OCI-M2 (cell line): ENCODE data around the gene DDX43.
"Not testable (repeated sequence)": the region's sequence is repeated elsewhere in the genome, so short reads cannot be mapped to it uniquely, and the experiment has no call there.

Experiments
- DNase-seq: peaks from one replicate; lab custom pipeline; 2025; ENCODE audit not compliant: unreplicated experiment; lab: John Stamatoyannopoulos, UW

DDX43 gene

DNA sequence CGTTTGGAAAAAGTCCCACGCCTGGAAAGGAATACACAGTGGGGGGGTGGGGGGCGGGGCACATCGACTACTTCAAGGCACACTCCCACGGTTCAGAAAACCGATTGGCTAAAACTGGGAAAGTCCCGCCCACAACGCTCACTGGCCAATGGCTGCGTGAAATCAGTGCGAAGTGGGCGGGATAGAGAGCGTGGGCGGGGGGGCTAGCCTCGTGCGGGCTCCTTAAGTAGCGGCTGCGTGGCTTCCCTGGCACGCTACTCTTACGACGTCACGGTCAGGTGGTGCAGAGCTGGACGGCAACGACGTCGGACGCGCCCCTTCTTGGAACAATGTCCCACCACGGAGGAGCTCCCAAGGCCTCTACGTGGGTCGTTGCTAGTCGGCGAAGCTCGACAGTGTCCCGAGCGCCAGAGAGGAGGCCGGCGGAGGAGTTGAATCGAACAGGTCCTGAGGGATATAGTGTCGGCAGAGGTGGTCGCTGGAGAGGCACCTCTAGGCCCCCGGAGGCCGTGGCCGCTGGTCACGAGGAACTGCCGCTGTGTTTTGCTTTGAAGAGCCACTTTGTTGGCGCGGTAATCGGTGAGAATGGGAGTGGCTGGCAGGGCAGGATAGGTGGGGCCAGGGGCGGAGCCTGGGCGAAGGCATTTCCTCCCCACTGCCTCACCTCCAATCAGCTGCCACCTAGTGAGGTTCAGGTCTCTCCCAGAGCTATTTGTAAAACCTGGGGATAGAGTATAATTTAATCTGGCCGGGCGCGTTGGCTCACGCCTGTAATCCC lies at the start of gene DDX43:
DDX43 (plus strand) TSS at position 252 of the 778 bp plus-strand sequence; CDS start at position 330, 78 bp downstream.
- peak; percentile 78 for DNase-seq

DNA sequence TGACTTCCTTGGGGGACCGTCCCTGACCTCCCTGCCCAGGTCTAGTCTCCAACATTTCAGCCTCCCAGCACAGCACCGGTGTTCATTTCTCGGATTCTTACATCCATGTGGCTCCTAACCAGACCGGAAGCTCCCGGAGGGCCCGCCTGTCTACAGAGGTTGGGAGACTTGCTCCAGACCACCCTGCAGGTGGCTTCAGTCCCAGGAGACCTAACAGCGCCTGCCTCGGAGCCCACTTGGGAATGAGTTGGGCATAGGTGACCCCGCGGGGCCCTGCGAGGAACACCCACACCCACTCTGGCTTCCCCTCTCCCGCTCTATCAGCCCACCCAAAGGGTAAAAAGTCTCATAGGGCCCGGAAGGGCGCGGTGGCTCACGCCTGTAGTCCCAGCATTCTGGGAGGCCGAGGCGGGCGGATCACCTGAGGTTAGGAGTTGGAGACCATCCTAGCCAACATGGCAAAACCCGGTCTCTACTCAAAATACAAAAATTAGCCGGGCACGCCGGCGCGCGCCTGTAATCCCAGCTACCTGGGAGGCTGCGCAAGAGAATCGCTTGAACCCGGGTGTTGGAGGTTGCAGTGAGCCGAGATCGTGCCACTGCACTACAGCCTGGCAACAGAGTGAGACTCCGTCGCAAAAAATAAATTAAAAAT lies 46.0 kb upstream of the DDX43 start:
- DNase-seq = no peak

DNA sequence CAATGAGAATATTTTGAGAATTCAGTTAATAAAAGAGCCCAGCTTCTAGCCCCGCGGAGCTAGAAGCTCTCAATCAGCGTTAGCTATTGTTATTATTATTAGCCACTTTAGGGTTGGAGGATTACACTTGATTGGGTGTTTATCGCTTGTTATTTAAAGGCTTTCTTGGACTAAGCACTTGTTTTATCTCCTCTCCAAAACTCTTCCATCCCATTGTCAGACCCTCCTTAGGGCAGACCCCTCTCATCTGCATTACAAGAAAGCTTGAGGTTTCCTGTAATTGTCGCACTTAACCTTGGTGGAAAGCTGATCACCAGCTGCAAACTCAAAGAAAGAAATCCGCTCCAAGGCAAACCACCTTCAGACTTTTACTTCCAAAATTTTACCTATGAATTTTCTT lies 45.3 kb upstream of the DDX43 start:
- DNase-seq = no peak

DNA sequence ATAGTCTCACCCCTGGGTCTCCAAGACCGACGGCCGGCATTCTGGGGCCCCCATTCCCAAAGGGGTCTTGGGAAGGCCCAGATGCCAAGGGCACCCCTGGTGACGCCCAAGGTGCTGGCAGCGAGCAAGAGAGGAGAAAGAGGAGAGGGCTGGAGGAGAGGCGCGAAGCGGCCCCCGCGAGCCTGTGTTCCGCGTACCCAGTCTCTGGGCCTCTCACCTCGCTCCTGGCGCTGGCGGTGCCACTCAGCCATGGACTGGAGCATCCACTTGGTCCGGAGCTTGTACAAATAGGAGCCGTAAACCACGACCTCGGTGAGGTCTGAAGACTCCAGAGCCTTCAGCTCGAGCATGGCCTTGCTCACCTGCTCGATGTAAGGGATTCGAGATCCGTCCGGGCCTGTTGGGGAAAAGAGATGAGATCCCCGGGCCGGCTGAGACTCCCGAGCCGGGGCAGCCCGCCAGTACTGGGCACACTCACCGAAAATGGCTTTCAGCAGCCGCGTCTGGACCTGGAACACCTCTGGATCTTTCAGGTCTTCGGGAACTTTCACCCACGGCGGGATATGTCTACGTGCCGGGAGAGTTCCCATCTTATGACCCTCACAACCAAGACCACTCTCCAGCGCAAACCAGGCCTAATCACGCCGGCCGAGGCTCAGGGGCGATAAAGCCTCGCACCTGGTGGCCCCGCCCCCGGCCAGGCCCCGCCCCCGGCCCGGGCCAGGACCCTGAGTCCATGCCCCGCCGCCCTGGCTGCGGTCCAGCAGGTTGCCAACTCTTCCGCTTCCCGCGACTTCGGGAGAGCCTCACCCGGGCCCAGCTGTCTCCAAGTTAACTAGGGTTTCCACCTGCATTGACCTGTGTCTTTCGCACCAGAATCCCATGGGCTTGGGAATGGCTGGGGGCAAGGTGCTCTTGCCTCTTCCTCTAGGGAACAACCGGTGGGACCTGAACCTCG lies 40.7 kb upstream of the DDX43 start, which contains the start of gene DPPA5:
DPPA5 (minus strand) TSS at position 641 of the 958 bp plus-strand sequence; CDS start at position 590, 51 bp downstream.
- no peak for DNase-seq

DNA sequence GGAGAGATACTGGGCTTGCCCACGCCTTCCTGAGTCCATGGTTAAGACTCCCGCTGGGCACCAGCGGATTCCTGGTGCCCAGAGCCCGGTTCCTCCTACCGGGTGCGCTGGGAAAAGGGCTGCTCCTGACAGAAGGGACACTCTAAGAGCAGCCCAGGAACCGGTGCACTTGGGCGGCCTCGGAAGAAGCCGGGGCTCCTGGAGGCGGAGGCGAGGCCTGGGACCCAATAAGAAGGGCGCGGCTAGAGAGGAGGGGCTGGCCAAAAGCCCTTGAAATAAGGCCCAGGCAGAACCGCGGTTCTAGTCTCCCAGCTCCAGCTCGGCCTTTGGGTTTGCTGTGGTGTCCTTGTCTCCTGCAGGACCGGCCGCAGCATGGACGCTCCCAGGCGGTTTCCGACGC lies 32.3 kb upstream of the DDX43 start, which contains the start of gene KHDC3L:
KHDC3L (plus strand) TSS at position 301 of the 400 bp plus-strand sequence; CDS start at position 373, 72 bp downstream.
- DNase-seq = no peak

DNA sequence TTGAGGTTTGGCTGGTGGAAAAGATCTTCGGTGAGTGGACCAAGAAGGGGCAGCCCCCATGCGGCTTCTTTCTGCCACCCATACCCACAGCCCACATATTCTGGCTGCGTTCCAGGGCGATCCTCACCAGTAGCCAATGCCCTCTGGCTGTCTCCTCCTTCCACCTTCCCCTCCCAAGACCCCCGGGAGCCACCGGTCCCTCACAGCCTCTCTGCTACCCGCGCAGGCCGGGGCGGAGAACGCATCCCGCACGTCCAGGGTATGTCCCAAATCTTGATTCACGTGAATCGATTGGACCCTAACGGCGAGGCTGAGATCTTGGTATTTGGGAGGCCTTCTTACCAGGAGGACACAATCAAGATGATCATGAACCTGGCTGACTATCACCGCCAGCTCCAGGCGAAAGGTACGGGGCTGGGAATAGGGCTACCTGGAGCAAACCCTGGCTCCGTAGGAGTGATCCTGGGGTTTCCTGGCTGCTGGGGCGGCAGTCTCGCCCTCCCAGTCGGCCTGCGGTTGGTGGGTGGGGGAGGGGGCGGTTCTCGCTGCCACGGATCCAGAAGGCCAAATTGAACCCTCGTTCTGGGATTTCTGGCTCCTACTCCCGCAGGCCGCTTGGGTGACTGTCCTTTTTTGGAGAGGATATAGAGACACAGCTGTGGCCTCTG lies 31.6 kb upstream of the DDX43 start:
- DNase-seq = no peak

DNA sequence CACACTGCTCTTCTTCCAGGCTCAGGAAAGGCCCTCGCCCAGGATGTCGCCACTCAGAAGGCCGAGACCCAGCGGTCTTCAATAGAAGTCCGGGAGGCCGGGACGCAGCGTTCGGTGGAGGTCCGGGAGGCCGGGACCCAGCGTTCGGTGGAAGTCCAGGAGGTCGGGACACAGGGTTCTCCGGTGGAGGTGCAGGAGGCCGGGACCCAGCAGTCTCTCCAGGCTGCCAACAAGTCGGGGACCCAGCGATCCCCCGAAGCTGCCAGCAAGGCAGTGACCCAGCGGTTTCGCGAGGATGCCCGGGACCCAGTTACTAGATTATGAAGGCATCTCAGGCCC lies 31.1 kb upstream of the DDX43 start:
- DNase-seq = no peak

DNA sequence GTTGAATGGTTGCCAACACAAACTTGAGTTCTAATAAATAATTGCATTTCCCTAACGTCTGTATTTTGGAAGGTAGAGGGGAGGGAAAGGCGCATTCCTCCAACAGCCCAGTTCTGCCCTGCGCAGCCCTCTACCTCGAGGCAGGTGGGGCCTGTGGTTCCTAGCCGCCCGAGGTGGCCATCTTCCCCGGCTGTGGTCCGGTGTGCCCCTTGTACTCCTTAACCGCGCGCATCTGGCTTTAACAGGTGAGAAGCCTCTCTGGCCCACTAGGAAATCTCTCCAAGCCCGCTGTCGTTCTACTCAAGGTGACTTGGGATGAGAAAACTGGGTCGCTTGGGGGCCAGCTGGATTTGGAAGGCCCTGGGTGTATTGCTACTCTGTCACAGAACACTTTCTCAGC lies 30.5 kb upstream of the DDX43 start:
- no peak for DNase-seq

DNA sequence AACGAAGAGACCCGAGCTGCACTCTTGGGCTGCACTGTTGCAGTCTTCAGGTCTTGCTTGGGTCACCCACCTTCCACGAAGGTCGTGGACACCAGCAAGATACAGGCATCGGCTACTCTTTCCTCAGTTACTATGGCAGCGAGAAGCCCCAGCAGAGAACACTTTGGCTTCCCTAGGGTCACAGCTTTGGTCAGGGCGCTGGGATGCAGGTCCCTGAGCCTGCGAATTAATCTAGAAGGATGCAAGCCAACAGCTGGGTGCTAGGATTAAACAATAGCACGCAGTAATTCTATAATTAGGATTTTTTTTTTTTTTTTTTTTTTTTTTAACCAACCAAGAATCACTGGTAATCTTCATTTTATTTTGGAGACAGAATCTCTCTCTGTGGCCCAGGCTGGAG lies 30.1 kb upstream of the DDX43 start:
- DNase-seq = no peak

DNA sequence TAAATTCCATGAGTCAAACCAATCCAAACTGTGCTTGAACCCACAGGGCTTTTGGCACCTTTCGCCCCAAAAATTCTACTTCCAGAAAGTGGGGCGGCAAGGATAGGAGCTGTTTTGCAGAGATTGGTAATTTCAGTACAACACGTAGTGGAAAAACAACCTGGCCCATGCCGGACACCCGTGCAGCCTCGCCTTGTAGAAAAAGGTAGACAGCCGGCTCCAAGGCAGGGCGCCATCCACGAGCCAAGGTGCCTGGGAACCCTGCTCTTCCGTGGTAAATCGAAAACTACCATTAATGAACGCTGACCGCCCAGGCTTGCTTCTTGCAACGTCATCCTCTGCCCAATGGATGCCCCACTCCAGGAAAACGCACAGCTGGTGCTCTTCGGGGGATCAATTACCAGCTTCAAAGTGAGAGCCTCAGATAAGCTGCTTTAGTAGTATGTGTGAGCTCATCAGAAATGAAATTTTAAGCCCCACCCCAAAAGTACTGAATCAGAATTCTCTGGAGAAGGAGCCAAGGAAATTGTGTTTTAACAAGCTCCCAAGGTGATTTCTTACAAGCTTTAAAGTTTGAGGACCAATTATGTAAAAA lies 26.8 kb upstream of the DDX43 start:
- no peak for DNase-seq

DNA sequence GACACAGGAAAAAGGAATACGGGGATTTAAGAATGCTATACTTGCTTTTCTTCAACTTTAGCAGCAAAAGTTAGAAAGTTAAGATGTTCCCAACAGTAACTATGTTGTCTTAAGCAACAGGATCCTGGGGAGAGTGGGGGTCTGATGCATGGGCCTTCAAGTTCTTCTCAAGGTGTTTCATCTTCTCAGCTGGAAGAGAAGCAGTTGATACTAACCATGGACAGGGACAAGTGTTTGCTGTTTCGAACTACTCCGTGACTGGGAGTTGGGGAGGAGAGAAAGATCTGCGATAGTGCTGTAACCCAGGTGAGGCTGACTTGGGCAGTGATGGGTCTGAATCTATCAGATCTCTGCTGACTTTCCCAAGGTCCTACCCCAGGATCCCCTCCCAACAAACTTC lies 26.0 kb upstream of the DDX43 start:
- DNase-seq = no peak

DNA sequence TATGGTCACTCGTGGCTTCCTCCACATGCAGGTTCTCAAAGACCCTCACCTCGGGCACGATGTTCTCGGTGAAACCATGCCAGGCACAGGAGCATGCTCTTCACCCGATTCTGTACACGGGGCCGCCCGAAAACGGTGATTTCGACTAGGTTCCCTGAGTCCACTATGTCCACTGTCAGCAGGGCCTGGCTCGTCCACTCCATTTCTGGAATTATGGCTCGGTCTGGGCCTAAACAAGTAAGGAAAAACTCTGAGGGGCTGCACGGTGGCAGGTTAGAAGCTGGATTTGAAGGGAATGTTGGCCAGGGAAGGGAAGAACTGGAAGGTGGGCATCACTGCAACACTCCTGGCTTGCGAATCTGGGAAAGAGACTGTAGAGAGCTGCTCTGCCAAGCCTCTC lies 25.5 kb upstream of the DDX43 start:
- no peak for DNase-seq

DNA sequence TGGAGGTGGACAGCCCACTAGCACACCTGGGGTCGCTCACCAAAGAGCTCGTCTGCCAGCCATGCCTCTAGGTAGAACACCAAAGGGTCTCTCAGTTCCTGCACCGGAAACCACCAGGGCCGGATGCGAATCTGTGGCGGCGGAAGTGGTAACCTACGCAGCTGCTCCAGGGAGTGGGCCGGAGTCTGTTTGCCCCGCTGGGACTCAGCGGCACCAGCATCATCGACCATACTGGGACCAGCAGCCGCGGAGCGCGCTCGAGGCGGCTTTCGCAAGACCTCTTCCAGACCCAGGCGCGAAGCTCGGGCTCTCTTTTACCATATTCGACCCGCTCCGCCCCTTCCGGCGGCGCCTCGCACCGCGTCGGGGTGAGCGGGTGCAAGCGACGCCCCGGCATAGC lies 25.1 kb upstream of the DDX43 start, which contains the start of gene OOEP:
OOEP (minus strand) TSS at position 335 of the 400 bp plus-strand sequence; CDS start at position 230, 105 bp downstream.
- DNase-seq = no peak

DNA sequence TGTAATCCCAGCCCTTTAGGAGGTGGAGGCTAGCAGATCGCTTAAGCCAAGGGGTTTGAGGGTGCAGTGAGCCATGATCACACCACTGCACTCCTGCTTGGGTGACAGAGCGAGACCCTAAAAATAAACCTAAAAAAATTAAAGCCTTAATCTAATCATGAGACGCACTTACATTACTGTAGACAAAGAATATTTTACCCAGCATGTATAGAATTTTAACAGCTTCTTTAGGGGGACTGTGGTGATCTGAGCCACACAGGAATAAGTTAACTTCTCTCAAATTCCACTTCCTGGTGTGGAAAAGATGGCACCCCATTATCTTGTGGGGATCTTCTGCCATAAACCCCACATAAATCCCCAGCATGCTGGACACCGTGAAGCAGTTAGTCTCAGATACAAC lies 22.6 kb upstream of the DDX43 start:
- DNase-seq = no peak

DNA sequence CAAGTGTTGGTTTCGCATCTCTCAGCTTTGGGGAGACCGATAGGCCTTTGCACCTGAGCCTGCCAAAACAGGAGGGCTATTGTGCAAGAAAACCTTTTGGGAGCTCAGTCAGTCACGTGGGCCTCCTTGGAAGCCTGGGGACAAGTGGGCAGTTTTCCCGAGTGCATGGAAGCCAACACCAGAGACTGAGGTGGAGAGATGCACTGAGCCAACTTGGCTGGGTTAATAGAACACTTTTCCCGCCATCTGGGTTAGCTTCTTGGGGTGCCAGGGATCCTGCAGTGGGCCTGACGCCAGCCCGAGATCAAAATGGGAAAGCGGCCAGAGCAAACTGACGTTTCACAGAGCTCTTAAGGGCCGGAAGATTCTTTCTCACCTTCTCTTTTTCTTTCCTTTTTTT lies 22.1 kb upstream of the DDX43 start:
- DNase-seq = no peak

DNA sequence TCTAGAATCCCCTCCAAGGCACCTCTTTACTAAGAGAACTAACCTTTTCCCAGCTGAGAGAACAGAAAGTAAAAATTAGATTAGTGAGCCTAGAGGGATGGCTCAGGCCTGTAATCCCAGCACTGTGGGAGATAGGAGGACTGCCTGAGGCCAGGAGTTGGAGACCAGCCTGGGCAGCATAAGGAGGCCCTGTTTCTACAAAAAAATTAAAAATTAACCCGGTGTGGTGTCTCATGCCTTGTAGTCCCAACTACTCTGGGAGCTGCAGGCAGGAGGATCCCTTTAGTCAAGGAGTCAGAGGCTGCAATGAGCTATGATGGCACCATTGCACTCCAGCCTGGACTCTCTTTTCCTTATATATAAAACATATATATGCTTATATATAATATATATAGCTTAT lies 19.4 kb upstream of the DDX43 start:
- no peak for DNase-seq

DNA sequence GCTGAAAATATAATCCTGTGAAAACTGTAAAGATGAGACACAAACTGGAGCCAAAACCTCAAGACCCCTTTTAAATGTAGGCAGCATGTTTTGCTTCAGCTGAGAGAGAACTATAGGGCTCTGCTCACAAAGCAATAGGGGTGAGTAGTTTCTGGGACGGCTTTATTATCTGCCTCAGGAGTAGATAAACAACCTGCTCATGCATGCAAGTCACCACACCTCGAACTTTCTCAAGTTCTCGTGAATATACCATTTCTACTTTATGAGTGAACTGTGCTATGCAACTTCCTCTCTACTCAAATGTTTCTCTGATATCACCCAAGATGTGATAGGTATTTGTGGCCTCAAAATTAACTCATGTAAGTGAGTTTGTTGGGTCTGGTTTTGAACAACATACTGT lies 17.4 kb upstream of the DDX43 start:
- DNase-seq = no peak

DNA sequence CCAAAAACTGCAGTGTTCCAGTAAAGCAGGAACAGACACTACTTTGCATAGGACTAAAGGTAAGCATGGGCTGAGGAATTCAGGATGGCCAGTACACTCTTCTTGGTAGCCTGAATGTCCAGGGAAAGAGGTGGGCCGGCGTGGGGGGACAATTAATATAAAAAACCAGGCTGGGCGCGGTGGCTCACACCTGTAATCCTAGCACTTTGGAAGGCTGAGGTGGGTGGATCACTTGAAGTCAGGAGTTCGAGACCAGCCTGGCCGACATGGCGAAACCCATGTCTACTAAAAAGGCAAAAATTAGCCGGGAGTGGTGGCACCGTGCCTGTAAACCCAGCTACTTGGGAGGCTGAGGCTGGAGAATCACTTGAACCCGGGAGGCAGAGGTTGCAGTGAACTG lies 13.1 kb upstream of the DDX43 start:
- DNase-seq = not testable (repeated sequence)

DNA sequence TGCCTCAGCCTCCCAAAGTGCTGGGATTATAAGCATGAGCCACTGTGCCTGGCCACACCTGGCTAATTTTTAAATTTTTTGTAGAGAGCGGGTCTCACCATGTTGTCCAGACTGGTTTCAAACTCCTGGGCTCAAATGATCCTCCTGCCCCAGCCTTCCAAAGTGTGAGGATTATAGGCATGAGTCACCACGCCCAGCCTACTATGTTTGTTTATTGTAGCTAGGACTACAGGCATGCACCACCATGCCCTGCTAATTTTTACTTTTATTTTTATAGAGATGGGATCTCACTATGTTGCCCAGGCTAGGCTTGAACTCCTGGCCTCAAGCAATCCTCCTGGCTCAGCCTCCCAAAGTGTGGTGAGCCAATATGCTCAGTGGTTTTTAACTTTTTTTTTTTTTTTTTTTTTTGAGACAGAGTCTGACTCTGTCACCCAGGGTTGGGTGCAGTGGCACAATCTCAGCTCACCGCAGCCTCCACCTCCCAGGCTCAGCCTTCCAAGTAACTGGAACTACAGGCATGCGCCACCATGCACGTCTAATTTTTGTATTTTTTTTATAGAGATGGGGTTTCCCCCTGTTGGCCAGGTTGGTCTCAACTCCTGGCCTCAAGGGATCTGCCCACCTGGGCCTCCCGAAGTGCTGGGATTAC lies 12.0 kb upstream of the DDX43 start:
- no peak for DNase-seq

DNA sequence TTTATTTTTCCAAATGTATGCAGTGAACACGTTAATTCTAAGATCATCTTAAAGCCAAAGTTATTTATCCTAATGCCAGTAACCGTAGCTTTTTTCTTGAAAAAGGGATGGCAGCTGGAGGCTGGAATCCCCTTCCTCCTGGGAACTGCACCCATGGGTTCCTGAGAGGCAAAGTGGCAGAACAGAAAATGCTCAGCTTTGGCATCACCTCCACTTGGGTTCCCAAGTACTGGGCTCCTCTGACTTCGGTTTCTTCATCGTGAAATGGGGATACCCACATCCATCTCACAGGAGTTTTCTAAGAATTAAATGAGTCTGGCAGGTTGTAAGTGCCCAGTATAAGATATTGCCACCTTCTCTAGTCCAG lies 6.2 kb upstream of the DDX43 start:
- DNase-seq = no peak
